ENCODE measurements around the gene ZBTB40.

DNA sequence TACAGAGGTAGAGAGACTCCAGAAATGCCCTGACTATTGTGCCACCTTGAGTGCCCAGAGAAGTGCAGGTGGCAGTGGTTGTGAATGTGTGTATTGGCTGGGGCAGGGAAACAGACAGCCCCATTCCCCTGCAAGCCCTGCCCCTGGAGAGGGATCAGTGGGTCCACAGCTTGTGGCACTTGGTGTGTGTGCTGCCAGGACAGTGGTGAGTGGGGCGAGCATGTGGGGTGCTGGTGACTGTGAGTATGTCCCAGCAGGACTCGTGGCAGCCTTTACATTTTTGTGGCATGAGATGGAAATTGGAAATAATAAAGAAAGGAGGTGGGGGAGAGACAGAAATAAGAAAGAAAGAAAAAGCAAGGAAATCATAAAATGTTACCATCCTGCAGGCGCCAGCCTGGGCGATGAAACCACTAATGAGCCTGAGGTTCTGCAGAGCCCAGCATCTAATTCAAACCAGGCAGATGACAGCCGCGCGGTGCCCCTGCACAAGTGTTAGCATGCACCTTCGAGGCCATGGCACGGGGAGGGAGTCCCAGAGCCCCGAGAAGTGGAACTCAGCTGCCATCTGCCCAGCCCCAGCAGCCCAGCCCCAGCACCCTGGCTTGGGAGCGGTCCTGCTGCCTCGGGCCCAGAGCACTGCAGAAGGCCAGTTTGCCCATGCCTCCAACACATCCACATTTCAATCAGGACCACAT is 49.1 kb upstream of the ZBTB40 start:
- TF ChIP-seq RXRA (IDR thresholded peaks at IDR 0.05; ENCODE audit: borderline replicate concordance, low read depth) (no peak), RCOR1 (IDR thresholded peaks at IDR 0.05; ENCODE audit: low read length) (peak; percentile 84), JUND (IDR thresholded peaks at IDR 0.05) (no peak), MEF2A (IDR thresholded peaks at IDR 0.05; ENCODE audit: borderline replicate concordance, low read depth) (no peak), EP300 (IDR thresholded peaks at IDR 0.05; ENCODE audit: borderline replicate concordance in 1 of 2, low read depth in 1 of 2, low read length in 1 of 2) (peak in 1 of 2 experiments; percentile 70; a peak in 1 of 4 replicates), RFX5 (IDR thresholded peaks at IDR 0.05; ENCODE audit: low read length) (no peak)
- TF ChIP-seq, protein P1, sequence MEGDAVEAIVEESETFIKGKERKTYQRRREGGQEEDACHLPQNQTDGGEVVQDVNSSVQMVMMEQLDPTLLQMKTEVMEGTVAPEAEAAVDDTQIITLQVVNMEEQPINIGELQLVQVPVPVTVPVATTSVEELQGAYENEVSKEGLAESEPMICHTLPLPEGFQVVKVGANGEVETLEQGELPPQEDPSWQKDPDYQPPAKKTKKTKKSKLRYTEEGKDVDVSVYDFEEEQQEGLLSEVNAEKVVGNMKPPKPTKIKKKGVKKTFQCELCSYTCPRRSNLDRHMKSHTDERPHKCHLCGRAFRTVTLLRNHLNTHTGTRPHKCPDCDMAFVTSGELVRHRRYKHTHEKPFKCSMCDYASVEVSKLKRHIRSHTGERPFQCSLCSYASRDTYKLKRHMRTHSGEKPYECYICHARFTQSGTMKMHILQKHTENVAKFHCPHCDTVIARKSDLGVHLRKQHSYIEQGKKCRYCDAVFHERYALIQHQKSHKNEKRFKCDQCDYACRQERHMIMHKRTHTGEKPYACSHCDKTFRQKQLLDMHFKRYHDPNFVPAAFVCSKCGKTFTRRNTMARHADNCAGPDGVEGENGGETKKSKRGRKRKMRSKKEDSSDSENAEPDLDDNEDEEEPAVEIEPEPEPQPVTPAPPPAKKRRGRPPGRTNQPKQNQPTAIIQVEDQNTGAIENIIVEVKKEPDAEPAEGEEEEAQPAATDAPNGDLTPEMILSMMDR (IDR thresholded peaks at IDR 0.05), result no peak
